Right cardiac atrium (tissue), 5 donors: ENCODE measurements around the gene MYMX. TPM values are rescaled to one million over a fixed set of nuclear protein-coding genes. Genes with fewer than 3 reads are reported as not detected.
A peak's percentile ranks its signal among the peaks of the same experiment; 100 is the strongest.

Experiments
- ATAC-seq, 2 donors: fragments of 200-7000 bp; cut with Tn5 transposase; one replicate each; pipeline versions ENCODE4 v1.8.0 to v1.9.1; 2020; ENCODE audit warnings: moderate library complexity in 2 of 2, mild to moderate bottlenecking in 1 of 2
- DNase-seq, 3 donors: peaks; one replicate each; pipeline ENCODE4 v3.0.0-alpha.2; 2020
- H3K27ac ChIP-seq: one replicate; pipeline ENCODE4 v1.5.1; 2013; ENCODE audit warnings: mild to moderate bottlenecking, low read length, control low read depth, moderate library complexity
- H3K27me3 ChIP-seq: one replicate; pipeline ENCODE4 v1.6.1; 2013; ENCODE audit not compliant: control insufficient read depth, insufficient read depth
- H3K4me1 ChIP-seq: one replicate; pipeline ENCODE4 v1.6.1; 2013; ENCODE audit warnings: low read length; ENCODE audit not compliant: control insufficient read depth, insufficient read depth
- H3K4me3 ChIP-seq: one replicate; pipeline ENCODE4 v1.5.1; 2013; ENCODE audit warnings: low read length, control low read depth
- H3K9me3 ChIP-seq: one replicate; pipeline ENCODE4 v1.6.1; 2013; ENCODE audit warnings: low read length; ENCODE audit not compliant: control insufficient read depth
- WGBS: extraction: QIAGEN DNeasy Blood & Tissue Kit; methylation state at CpG from one replicate; pipeline ENCODE4 v1.1.7; 2013; 5-methylcytosine and 5-hydroxymethylcytosine counted together
- intact Hi-C, 4 donors: fragments of 100-400 bp; cut with DNase I; formaldehyde crosslinking; loops; one replicate each; pipeline versions ENCODE4 v1.11.0 to v1.14.0; 2022 to 2023
- polyA plus RNA-seq: library from polyadenylated mRNA; stranded (reverse); fragments of 200-250 nt; gene quantifications from one replicate; pipeline ENCODE4 v1.2.3, GENCODE V29; 2013
- total RNA-seq, 4 donors: library from RNA; stranded (reverse); fragmentation: NEBNext Ultra II Directional; extraction: Animal tissue kit (Norgen Biotek cat#: 25700); gene quantifications; one replicate each; pipeline ENCODE4 v1.2.1, GENCODE V29; 2021
- donor health status: healthy with polysubstance abuse.
- donor health status: DM: no; HTN: yes; CAD: no.
- donor health status: DM: no; HTN: no; CAD: no.
- donor health status: DM: no; HTN: yes; CAD: no; lungs with severe emphysema.
- donor health status: DM: yes; HTN: yes; CAD: no.

Gene MYMX
- total and polyA plus RNA-seq, 5 donors: 0.54 to 2.3 (median 0.83) TPM

DNA sequence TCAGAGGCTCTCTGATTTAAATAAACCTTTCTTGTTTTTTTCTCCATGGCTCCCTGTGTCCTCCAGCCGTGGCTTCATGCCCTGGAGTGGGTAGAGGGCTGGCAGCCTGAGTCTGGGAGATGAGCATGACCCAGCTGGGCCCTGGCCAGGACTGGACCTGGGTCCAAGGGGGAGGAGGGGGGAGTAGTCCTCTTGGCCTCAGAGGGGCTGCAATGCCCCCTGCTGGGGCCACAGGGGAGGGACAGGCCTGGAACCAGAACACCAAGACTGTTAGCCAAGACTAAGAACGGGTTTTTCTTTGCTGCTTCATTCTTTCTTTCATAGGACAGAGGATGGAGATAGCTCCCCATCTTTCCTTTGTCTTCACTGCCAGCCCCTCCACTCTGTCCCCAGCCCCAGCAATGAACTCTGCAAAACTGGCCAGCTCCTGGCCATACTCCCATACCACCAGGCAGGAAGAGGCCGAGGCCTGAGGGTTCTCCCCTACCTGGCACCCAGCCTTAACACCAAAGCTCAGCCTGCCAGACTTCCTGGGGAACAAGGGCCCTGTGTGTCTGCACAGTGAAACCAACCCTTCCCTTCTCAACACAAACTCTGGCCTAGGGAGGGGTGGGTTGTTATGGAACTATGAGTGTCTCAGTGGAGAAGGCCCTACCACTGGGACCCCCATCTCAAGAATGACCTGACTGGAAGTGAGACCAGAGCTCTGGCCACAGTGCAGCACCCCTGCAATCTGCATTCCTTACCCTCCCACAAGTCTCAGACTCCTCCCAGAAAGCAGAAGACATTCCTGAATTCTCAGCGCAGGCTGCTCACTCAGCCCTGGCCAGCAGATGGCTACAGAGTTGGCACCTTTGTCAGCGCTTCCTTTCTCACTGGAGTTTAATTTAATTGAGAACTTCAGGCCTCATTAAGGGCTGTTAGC is 17.6 kb downstream of the MYMX start:
- Histone ChIP-seq H3K27ac (peak overlapping the region; percentile 69), H3K4me3 (no peak overlapping the region), H3K27me3 (no peaks in the 10 kb centered on the region), H3K4me1 (peaks cover 13% of the 10 kb centered on the region), H3K9me3 (no peaks in the 10 kb centered on the region)
- peak; percentile 86 to 96 (median 94) for DNase-seq
- ATAC-seq: peak; percentile 53 to 64
- 22% methylated on average over 5 of the region's 5 CpGs for WGBS
- intact Hi-C loops: loop anchor here (5.0 to 10.0 kb wide), 2 partner anchors 62 to 140 kb away; no protein-coding TSS in a partner anchor

- no peak overlapping the region for H3K4me3 ChIP-seq
- intact Hi-C loops: loop anchor here in 2 of 4 donors (10.0 kb wide), 1 partner anchor 140 kb away; no protein-coding TSS in a partner anchor
- H3K27ac ChIP-seq: peak overlapping the region; percentile 69
- DNase-seq (peak in 1 of 3 donors; percentile 5), ATAC-seq (no peak)
- H3K9me3 ChIP-seq: no peaks in the 10 kb centered on the region
- H3K4me1 ChIP-seq: peaks cover 13% of the 10 kb centered on the region
- no peaks in the 10 kb centered on the region for H3K27me3 ChIP-seq
- 68% methylated on average over 6 of the region's 6 CpGs for WGBS
Measured at GRCh38 chr6:44235269-44235668, 18.5 kb downstream of the MYMX start.

- WGBS: 88% methylated on average over 6 of the region's 6 CpGs
- DNase-seq (peak in 1 of 3 donors; percentile 38), ATAC-seq (no peak)
- Histone ChIP-seq H3K27me3 (no peaks in the 10 kb centered on the region), H3K4me1 (peaks cover 13% of the 10 kb centered on the region), H3K4me3 (no peak overlapping the region), H3K27ac (no peak overlapping the region), H3K9me3 (no peaks in the 10 kb centered on the region)
- intact Hi-C loops: loop anchor here in 2 of 4 donors (10.0 kb wide), 1 partner anchor 141 kb away; no protein-coding TSS in a partner anchor
Measured at GRCh38 chr6:44235891-44236516, 19.3 kb downstream of the MYMX start.

GRCh38 chr6:44237021-44237812 is 20.5 kb downstream of the MYMX start:
- intact Hi-C loops: loop anchor here in 2 of 4 donors (10.0 kb wide), 1 partner anchor 142 kb away; no protein-coding TSS in a partner anchor
- H3K27ac ChIP-seq: peak overlapping the region; percentile 97
- H3K27me3 ChIP-seq: no peaks in the 10 kb centered on the region
- ATAC-seq (peak; percentile 90 to 93), DNase-seq (peak; percentile 92 to 95 (median 93))
- peaks cover 13% of the 10 kb centered on the region for H3K4me1 ChIP-seq
- no peaks in the 10 kb centered on the region for H3K9me3 ChIP-seq
- peak overlapping the region; percentile 54 for H3K4me3 ChIP-seq
- 33% methylated on average over 22 of the region's 22 CpGs for WGBS

DNA sequence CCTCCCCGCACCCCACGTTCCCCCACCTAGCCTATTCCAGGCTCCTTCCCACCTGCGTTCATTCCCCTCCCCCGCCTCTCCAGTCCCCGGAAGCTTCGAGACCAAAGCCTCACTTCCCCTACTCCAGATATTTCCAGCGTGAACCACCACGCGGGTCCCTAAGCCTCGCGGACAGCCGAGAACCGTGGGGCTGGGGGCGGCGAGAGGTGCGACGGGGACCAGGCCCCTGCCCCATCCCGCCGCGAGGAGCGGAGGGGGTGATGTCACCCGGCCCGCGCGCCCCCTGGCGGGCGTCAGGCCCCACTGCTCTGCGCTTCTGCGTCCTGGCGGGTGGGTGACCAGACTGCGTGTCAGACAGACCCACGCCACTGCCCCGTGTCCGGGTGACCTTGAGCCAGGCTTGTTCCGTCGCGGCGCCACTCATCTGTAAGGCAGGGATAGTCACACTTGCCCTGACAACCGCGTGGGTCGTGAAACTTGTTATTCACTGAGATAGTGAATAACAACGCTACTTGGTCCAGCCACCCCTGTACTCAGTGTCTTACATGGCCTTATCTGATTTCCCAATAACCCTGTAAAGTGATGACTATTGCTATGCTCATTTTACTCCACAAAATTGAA is 21.2 kb downstream of the MYMX start:
- peak; percentile 85 to 94 (median 93) for DNase-seq
- Histone ChIP-seq H3K27me3 (no peaks in the 10 kb centered on the region), H3K27ac (peak overlapping the region; percentile 97), H3K9me3 (no peaks in the 10 kb centered on the region), H3K4me3 (peak overlapping the region; percentile 54), H3K4me1 (peaks cover 13% of the 10 kb centered on the region)
- intact Hi-C loops: loop anchor here in 2 of 4 donors (10.0 kb wide), 1 partner anchor 143 kb away; no protein-coding TSS in a partner anchor
- WGBS: 1% methylated on average over 42 of the region's 42 CpGs
- ATAC-seq: peak; percentile 87 to 89

DNA sequence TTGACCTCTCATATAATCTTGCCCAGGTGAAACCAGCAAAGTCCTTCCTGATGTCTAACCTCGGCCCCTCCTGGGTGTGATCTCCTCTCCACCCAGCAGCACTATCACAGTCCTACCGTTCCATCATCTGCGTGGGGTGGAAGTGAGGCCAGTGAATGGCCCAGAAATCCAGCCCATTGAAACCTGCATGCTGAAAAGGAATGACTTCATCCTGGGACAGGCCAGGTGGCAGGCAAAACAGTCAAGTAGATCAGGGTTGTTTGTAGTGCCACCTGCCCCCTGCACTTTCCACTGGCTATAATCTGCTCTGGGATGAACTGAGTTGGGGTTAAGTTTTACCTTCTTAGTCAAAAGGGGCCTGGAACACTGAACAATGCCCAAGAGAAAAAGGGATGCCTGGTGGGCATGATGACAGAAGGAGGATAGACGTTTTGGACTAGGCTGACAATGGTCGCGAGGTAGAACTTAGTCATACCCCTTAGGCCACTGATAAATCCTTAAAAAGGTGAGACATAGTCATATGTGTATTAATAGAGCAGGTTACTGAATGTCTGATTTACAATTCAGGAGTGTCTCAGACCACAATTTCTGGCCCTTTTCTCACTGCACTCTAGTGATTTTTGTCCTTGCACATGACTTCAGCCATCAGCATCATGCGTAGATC is 22.1 kb downstream of the MYMX start:
- H3K27ac ChIP-seq: peak overlapping the region; percentile 48
- no peaks in the 10 kb centered on the region for H3K27me3 ChIP-seq
- intact Hi-C loops: loop anchor here in 2 of 4 donors (10.0 kb wide), 1 partner anchor 144 kb away; no protein-coding TSS in a partner anchor
- H3K9me3 ChIP-seq: no peaks in the 10 kb centered on the region
- peaks cover 5% of the 10 kb centered on the region for H3K4me1 ChIP-seq
- H3K4me3 ChIP-seq: no peak overlapping the region
- WGBS: 82% methylated on average over 7 of the region's 7 CpGs
- no peak for ATAC-seq
- DNase-seq: peak in 2 of 3 donors; percentile 12 to 27

- intact Hi-C loops: no loop called here
- Histone ChIP-seq H3K4me1 (no peaks in the 10 kb centered on the region), H3K27me3 (no peaks in the 10 kb centered on the region), H3K4me3 (no peak overlapping the region), H3K27ac (no peak overlapping the region), H3K9me3 (no peaks in the 10 kb centered on the region)
- DNase-seq: no peak
- 91% methylated on average over 7 of the region's 7 CpGs for WGBS
- no peak for ATAC-seq
Measured at GRCh38 chr6:44243345-44243744, 26.6 kb downstream of the MYMX start.

- intact Hi-C loops: no loop called here
- Histone ChIP-seq H3K4me1 (no peaks in the 10 kb centered on the region), H3K27ac (peak overlapping the region; percentile 61), H3K4me3 (peak overlapping the region; percentile 98), H3K27me3 (no peaks in the 10 kb centered on the region), H3K9me3 (no peaks in the 10 kb centered on the region)
- ATAC-seq: no peak
- DNase-seq: peak in 1 of 3 donors; percentile 38
- 64% methylated on average over 12 of the region's 12 CpGs for WGBS
Measured at GRCh38 chr6:44245391-44245911, 28.7 kb downstream of the MYMX start.

DNA sequence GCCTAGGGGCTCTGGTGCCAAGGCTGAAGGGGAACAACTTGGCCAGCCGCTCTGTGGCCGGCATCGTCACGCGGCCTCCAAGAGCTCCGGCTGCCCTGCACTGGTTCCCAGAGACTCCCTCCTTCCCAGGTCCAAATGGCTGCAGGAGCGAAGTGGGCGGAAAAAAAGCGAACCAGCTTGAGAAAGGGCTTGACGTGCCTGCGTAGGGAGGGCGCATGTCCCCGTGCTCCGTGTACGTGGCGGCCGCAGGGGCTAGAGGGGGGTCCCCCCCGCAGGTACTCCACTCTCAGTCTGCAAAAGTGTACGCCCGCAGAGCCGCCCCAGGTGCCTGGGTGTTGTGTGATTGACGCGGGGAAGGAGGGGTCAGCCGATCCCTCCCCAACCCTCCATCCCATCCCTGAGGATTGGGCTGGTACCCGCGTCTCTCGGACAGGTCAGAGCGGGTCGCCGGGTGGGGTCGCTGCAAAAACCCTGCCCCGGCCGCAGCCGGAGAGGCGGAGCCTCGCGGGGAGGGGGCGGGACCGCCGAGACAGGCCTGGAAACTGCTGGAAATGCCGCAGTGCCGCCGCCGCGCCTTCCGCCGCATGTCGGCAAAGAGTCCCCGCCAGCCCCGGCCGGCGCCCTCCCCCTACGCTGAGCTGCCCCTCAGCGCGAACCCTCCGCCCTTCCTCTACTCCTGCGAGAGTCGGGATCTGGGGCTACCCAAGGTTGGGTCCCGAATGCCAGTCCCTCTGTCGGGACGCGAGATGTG is 29.4 kb downstream of the MYMX start:
- intact Hi-C loops: no loop called here
- H3K27me3 ChIP-seq: no peaks in the 10 kb centered on the region
- H3K9me3 ChIP-seq: no peaks in the 10 kb centered on the region
- ATAC-seq: peak; percentile 86 to 89
- peak; percentile 93 to 97 (median 97) for DNase-seq
- H3K27ac ChIP-seq: peak overlapping the region; percentile 80
- H3K4me1 ChIP-seq: no peaks in the 10 kb centered on the region
- peak overlapping the region; percentile 98 for H3K4me3 ChIP-seq
- under 1% methylated on average over 62 of the region's 62 CpGs for WGBS
